Neural progenitor cell (in vitro differentiated cells): ENCODE results near the gene ARID5B.

Source experiments
- CTCF ChIP-seq: fragments of 200-600 bp; sonication (generic); IDR thresholded peaks from 2 replicates; pipeline ENCODE4 v1.5.1; 2017; ENCODE audit warnings: antibody characterized with exemption, mild to moderate bottlenecking
- EZH2 ChIP-seq: fragments of 200-600 bp; sonication (generic); IDR thresholded peaks from 2 replicates; pipeline ENCODE4 v1.6.1; 2017; ENCODE audit warnings: antibody characterized with exemption, mild to moderate bottlenecking, moderate library complexity
- EZH2phosphoT487 ChIP-seq: fragments of 200-600 bp; sonication (generic); IDR thresholded peaks from 2 replicates; pipeline ENCODE4 v1.6.1; 2017; ENCODE audit warnings: antibody characterized with exemption

DNA sequence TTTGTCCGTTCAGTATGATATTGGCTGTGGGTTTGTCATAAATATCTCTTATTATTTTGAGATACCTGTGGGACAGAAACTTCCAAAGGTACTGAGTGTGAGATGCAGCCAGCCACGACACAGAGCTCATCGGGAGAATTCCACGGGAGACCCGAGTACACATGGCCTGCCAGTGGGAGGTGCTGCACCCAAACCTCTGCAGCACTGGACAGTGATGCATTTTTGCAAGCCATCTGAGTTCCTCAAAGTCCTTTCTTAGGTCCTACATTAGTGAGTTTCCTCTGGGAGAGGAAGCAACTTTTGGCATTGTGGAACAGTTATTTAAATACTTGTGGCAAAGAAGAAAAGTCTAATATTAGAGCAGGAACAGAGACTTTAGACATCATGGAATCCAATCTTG lies 77.5 kb downstream of the ARID5B start:
- TF ChIP-seq CTCF (peak; percentile 7), EZH2phosphoT487 (no peak), EZH2 (no peak)
